Stomach (tissue), 9 donors: ENCODE measurements around the gene DNASE1L3. TPM values are rescaled to one million over a fixed set of nuclear protein-coding genes. Genes with fewer than 3 reads are reported as not detected.

Experiments
- DNase-seq, 2 donors: peaks; one replicate each; pipeline versions ENCODE4 v3.0.0 to v3.0.0-alpha.2; 2013 to 2019
- H3K27ac ChIP-seq, 5 donors: fragments of 200-600 bp in 4 of 5; sonication (generic) in 4 of 5; one replicate each; pipeline ENCODE4 v1.5.1; 2013 to 2019; ENCODE audit warnings: mild to moderate bottlenecking in 1 of 5, moderate library complexity in 1 of 5
- H3K27me3 ChIP-seq, 3 donors: fragments of 200-600 bp; sonication (generic); one replicate each; pipeline ENCODE4 v1.5.1; 2017 to 2019; ENCODE audit warnings: mixed run types in 1 of 3
- H3K36me3 ChIP-seq, 4 donors: fragments of 200-600 bp; sonication (generic); 1 replicate in 3 of 4; 2 replicates in 1 of 4; pipeline ENCODE4 v1.5.1; 2016 to 2019
- H3K4me1 ChIP-seq, 4 donors: fragments of 200-600 bp; sonication (generic); one replicate each; pipeline ENCODE4 v1.5.1; 2016 to 2019
- H3K4me3 ChIP-seq, 4 donors: fragments of 200-600 bp; sonication (generic) in 3 of 4; one replicate each; pipeline ENCODE4 v1.5.1; 2016 to 2019; ENCODE audit warnings: mild to moderate bottlenecking in 1 of 4
- H3K9me3 ChIP-seq, 4 donors: fragments of 200-600 bp; sonication (generic); one replicate each; pipeline ENCODE4 v1.5.1; 2016 to 2019
- CTCF ChIP-seq, 7 experiments: fragments of 450-650 bp in 4 of 7; fragments of 200-600 bp in 3 of 7; sonication (generic) in 3 of 7; IDR thresholded peaks; one replicate each; pipeline ENCODE4 v1.5.1; 2016 to 2019; ENCODE audit warnings: antibody characterized with exemption in 7 of 7, control low read depth in 2 of 7, mild to moderate bottlenecking in 1 of 7
- EP300 ChIP-seq: sonication (generic); formaldehyde crosslinking; IDR thresholded peaks from one replicate; pipeline ENCODE4 v1.6.1; 2017; ENCODE audit warnings: antibody characterized with exemption
- POLR2A ChIP-seq, 4 donors: fragments of 450-650 bp; IDR thresholded peaks; one replicate each; pipeline ENCODE4 v1.6.1; 2016; ENCODE audit warnings: antibody characterized with exemption in 4 of 4, control low read depth in 2 of 4, mild to moderate bottlenecking in 1 of 4, moderate library complexity in 1 of 4
- POLR2AphosphoS5 ChIP-seq, 3 donors: sonication (generic); formaldehyde crosslinking; IDR thresholded peaks; one replicate each; pipeline ENCODE4 v1.6.1; 2016; ENCODE audit warnings: antibody characterized with exemption in 3 of 3
- WGBS, 5 donors: extraction: QIAGEN DNeasy Blood & Tissue Kit in 3 of 5; methylation state at CpG; one replicate each; pipeline versions ENCODE4 v1.1.5 to v1.1.7; 2013 to 2018; 5-methylcytosine and 5-hydroxymethylcytosine counted together
- intact Hi-C: fragments of 100-400 bp; cut with DNase I; formaldehyde crosslinking; loops from one replicate; pipeline ENCODE4 v1.15.1; 2023; ENCODE audit warnings: low total_unique reads
- polyA plus RNA-seq, 3 donors: library from polyadenylated mRNA; stranded (reverse); fragments of 200-250 nt; gene quantifications; one replicate each; pipeline ENCODE4 v1.2.3, GENCODE V29; 2013
- total RNA-seq, 5 donors: library from RNA; depleted of rRNA; stranded (reverse); fragments of >200 nt; gene quantifications; one replicate each; pipeline versions ENCODE4 v1.1.0 to v1.2.3, GENCODE V29; 2014 to 2016
- donor health status: healthy with polysubstance abuse.
- donor health status: Bipolar disorder and iron deficiency.
- donor health status: healthy.

DNASE1L3 gene
- total and polyA plus RNA-seq, 8 donors = 0.43 to 10.4 (median 3.1) TPM; not detected in 2

GRCh38 chr3:58155838-58156237 lies 54.9 kb downstream of the DNASE1L3 start:
- intact Hi-C loops = no loop called here
- Histone ChIP-seq H3K4me3 (no peak overlapping the region), H3K36me3 (peaks cover 52 to 100% (median 98%) of the 10 kb centered on the region in 4 donors), H3K4me1 (peaks cover 0 to 22% (median 6%) of the 10 kb centered on the region in 4 donors), H3K27ac (no peak overlapping the region), H3K9me3 (no peaks in the 10 kb centered on the region), H3K27me3 (no peaks in the 10 kb centered on the region)
- no peak for TF ChIP-seq CTCF (IDR thresholded peaks at IDR 0.05)
- no peak for TF ChIP-seq POLR2AphosphoS5 (IDR thresholded peaks at IDR 0.05)
- no peak for TF ChIP-seq EP300
- TF ChIP-seq POLR2A (IDR thresholded peaks at IDR 0.05) = no peak
- WGBS, 5 donors = 96 to 98% (median 97%) methylated on average over 10 of the region's 10 CpGs
- DNase-seq = no peak

GRCh38 chr3:58154626-58155449 lies 55.9 kb downstream of the DNASE1L3 start:
- H3K4me3 ChIP-seq = no peak overlapping the region
- H3K36me3 ChIP-seq = peaks cover 61 to 100% (median 98%) of the 10 kb centered on the region in 4 donors
- H3K27ac ChIP-seq = peak overlapping the region in 1 of 5 donors; percentile 21
- intact Hi-C loops = no loop called here
- 51 to 83% (median 62%) methylated on average over 10 of the region's 10 CpGs for WGBS, 5 donors
- H3K9me3 ChIP-seq = no peaks in the 10 kb centered on the region
- H3K27me3 ChIP-seq = no peaks in the 10 kb centered on the region
- DNase-seq = no peak
- no peak for TF ChIP-seq EP300
- TF ChIP-seq CTCF (IDR thresholded peaks at IDR 0.05) = no peak
- TF ChIP-seq POLR2AphosphoS5 (IDR thresholded peaks at IDR 0.05) = no peak
- no peak for TF ChIP-seq POLR2A (IDR thresholded peaks at IDR 0.05)
- H3K4me1 ChIP-seq = peaks cover 0 to 27% (median 6%) of the 10 kb centered on the region in 4 donors

GRCh38 chr3:58153371-58153770 lies 57.4 kb downstream of the DNASE1L3 start:
- Histone ChIP-seq H3K36me3 (peaks cover 65 to 100% (median 98%) of the 10 kb centered on the region in 4 donors), H3K27me3 (no peaks in the 10 kb centered on the region), H3K9me3 (no peaks in the 10 kb centered on the region), H3K4me1 (peaks cover 0 to 27% (median 6%) of the 10 kb centered on the region in 4 donors), H3K4me3 (no peak overlapping the region), H3K27ac (no peak overlapping the region)
- TF ChIP-seq CTCF (IDR thresholded peaks at IDR 0.05) (no peak), POLR2AphosphoS5 (IDR thresholded peaks at IDR 0.05) (no peak), POLR2A (IDR thresholded peaks at IDR 0.05) (no peak), EP300 (no peak)
- intact Hi-C loops = no loop called here
- DNase-seq = no peak
- WGBS, 5 donors = 94 to 97% (median 95%) methylated on average over 16 of the region's 16 CpGs

- H3K4me3 ChIP-seq = no peak overlapping the region
- TF ChIP-seq CTCF (IDR thresholded peaks at IDR 0.05) = no peak
- no peak overlapping the region for H3K27ac ChIP-seq
- intact Hi-C loops = no loop called here
- H3K27me3 ChIP-seq = no peaks in the 10 kb centered on the region
- H3K36me3 ChIP-seq = peaks cover 65 to 100% (median 98%) of the 10 kb centered on the region in 4 donors
- 93 to 97% (median 96%) methylated on average over 8 to 17 of the region's 17 CpGs for WGBS, 5 donors
- no peak for DNase-seq
- H3K9me3 ChIP-seq = no peaks in the 10 kb centered on the region
- peaks cover 0 to 20% (median 4%) of the 10 kb centered on the region in 4 donors for H3K4me1 ChIP-seq
Observed at GRCh38 chr3:58152225-58153015, 58.4 kb downstream of the DNASE1L3 start.
